A549 (cell line): ENCODE results near the gene UGT1A4.

Experiments
- E2F6 ChIP-seq: IDR thresholded peaks from 2 replicates; pipeline ENCODE4 v1.6.1; 2012; ENCODE audit warnings: low read depth, borderline replicate concordance
- ESRRA ChIP-seq: fragments of 150-350 bp; IDR thresholded peaks from 2 replicates; pipeline ENCODE4 v1.6.1; 2014; ENCODE audit warnings: mild to moderate bottlenecking, low read length, borderline replicate concordance
- MAZ ChIP-seq: fragments of 150-350 bp; IDR thresholded peaks from 2 replicates; pipeline ENCODE4 v1.6.1; 2014; ENCODE audit warnings: antibody characterized with exemption, low read depth, low read length, borderline replicate concordance
- RCOR1 ChIP-seq: fragments of 150-350 bp; IDR thresholded peaks from 2 replicates; pipeline ENCODE4 v1.6.1; 2014; ENCODE audit warnings: antibody characterized with exemption, low read length, low read depth
- RFX5 ChIP-seq: fragments of 450-650 bp; IDR thresholded peaks from 2 replicates; pipeline ENCODE4 v1.7.1; 2014; ENCODE audit warnings: antibody characterized with exemption, mild to moderate bottlenecking, moderate library complexity
- TF ChIP-seq, protein P1 (sequence below): fragments of >200 bp; sonication (Bioruptor Twin); formaldehyde crosslinking; IDR thresholded peaks from 3 replicates; pipeline ENCODE4 v1.5.1; 2016
- TF ChIP-seq, protein P2 (sequence below): IDR thresholded peaks from 2 replicates; pipeline ENCODE4 v1.6.1; 2012

DNA sequence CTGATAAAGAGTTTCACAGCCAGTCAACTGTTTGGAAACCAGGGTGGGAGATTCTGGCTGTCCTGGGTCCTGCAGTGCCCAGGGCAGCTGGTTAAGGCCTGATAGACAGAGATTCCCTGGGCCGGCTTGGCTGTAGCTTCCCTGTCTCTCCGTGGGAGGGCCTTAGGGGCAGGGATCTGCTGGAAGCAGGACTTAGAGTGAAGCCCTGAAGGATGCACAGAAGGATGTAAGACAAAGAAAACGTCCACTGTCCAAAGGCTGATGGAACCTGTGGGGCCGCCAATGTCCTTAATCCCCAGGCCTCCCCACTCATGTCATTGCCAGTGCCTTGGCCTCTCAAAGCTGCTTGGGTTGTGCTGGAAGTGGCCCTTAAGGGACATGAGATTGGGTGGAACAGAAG, 92.6 kb downstream of the UGT1A4 start:
- TF ChIP-seq MAZ (no peak), ESRRA (no peak), RFX5 (no peak), E2F6 (no peak), RCOR1 (no peak)
- TF ChIP-seq, protein P1, sequence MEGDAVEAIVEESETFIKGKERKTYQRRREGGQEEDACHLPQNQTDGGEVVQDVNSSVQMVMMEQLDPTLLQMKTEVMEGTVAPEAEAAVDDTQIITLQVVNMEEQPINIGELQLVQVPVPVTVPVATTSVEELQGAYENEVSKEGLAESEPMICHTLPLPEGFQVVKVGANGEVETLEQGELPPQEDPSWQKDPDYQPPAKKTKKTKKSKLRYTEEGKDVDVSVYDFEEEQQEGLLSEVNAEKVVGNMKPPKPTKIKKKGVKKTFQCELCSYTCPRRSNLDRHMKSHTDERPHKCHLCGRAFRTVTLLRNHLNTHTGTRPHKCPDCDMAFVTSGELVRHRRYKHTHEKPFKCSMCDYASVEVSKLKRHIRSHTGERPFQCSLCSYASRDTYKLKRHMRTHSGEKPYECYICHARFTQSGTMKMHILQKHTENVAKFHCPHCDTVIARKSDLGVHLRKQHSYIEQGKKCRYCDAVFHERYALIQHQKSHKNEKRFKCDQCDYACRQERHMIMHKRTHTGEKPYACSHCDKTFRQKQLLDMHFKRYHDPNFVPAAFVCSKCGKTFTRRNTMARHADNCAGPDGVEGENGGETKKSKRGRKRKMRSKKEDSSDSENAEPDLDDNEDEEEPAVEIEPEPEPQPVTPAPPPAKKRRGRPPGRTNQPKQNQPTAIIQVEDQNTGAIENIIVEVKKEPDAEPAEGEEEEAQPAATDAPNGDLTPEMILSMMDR, result no peak
- TF ChIP-seq, protein P2, sequence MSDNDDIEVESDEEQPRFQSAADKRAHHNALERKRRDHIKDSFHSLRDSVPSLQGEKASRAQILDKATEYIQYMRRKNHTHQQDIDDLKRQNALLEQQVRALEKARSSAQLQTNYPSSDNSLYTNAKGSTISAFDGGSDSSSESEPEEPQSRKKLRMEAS, result no peak
